Measurements from ENCODE around the gene GRAMD2B.
"Not testable (repeated sequence)": the region's sequence is repeated elsewhere in the genome, so short reads cannot be mapped to it uniquely, and the experiment has no call there.

The GRAMD2B gene, protein sequence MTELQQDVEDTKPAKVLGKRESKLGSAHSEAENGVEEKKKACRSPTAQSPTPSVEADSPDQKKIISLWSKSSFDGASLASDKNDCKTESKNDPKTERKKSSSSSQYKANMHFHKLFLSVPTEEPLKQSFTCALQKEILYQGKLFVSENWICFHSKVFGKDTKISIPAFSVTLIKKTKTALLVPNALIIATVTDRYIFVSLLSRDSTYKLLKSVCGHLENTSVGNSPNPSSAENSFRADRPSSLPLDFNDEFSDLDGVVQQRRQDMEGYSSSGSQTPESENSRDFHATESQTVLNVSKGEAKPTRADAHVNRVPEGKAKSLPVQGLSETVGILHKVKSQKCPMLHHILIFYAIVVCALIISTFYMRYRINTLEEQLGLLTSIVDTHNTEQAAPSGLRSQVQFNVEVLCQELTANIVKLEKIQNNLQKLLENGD

DNA sequence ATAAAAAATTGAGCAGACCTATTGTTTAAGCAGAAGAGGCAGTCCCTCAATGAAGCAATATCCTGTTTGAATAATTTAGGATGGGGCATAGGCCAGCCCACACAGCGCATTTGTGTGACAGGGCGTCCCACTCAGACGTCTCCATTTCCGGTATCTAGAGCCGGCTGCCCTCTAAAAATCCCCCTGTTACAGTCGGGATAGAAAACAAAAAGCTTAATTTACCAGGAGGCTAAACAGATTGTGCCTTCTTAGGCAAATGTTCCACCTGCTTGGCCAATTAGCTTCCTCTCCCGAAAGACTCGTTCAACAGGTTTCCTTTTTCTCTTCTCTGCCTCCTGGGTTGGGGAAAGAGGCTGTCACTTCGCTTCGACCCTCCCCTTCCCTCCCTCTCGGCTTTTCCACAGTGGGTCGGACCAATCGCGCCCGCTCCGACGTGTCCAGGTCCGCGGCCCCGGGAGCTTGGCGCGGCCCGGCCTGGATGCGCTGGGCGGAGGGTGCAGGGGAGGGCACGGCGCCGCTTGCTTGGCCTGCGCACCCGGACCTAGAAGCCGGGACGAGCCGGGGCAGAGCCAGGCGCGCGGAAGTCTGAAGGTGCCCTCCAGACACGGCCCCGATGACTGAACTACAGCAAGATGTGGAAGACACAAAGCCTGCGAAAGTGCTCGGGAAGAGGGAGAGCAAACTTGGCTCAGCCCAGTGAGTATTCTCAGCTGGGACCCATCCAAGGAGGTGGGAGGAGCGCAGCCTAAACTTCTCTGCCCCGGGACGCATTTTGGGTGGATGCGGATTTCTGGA lies at the start of gene GRAMD2B:
GRAMD2B (plus strand) TSS at position 416 of the 795 bp plus-strand sequence; CDS start at position 614, 198 bp downstream.
- peak; percentile 51 for DNase-seq (ENCODE audit: low read depth)

DNA sequence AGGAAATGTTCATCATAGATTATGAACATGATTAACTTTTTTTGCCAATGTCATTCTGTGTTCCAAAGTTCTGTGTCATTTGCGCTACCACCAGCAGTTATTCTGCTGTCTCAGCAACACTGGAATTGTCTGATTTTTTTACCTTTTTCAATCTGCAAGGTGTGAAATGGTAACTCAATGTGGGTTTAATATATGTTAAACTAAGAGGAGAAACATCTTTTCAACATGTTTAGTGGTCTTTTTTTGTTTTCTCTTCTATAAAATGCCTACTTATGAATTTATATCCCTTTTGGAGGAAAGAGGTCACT lies 49.1 kb upstream of the GRAMD2B start:
- no peak for DNase-seq (ENCODE audit: low read depth)

DNA sequence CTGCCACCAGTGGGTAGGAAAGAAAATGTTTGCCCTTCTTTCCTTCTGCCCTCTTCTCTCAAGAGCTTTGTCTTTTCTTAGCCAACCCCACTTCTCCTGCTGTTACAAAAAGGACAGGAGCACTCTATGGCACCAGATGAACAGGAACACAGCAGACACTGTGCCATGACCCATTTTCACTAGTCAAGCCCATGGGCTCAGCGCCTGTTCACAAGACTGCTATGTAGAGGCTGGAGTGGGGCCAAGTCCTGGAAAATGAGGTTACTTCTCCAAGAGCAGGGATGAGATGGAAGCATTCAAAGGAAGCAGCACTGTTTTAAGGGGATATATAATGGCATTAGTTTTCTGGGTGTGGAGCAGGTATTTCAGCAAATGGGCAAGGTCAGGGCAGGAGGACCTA lies 46.8 kb upstream of the GRAMD2B start:
- DNase-seq (ENCODE audit: low read depth) = no peak

DNA sequence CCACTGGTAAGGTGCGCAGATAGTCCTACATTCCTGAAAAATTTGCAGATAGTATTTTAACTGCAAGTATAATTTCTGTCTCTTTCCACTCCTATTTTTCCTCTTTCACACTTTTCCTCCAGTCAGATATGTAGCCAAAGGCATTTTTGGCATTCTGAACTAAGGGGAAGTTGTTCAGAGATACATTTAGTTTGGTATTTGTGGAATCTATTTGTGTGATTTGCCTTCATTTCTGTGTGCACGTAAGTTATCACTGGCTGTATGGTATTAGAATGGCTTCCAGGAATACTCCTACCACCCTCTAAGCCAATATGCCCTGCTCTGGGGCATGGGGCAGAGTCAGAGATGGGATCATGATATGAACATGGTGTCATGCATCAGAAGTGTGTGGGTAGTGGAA lies 45.8 kb upstream of the GRAMD2B start:
- DNase-seq (ENCODE audit: low read depth) = no peak

DNA sequence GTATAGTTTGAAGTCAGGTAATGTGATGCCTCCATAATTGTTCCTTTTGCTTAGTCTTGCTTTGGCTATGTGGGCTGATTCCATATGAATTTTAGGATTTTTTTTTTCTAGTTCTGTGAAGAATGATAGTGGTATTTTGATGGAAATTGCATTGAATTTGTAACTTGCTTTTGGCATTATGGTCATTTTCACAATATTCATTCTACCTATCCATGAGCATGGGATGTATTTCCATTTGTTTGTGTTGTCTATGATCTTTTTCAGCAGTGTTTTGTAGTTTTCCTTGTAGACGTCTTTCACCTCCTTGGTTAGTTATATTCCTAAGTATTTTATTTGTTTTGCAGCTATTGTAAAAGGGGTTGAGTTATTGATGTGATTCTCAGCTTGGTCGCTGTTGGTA lies 42.9 kb upstream of the GRAMD2B start:
- DNase-seq (ENCODE audit: low read depth) = not testable (repeated sequence)

DNA sequence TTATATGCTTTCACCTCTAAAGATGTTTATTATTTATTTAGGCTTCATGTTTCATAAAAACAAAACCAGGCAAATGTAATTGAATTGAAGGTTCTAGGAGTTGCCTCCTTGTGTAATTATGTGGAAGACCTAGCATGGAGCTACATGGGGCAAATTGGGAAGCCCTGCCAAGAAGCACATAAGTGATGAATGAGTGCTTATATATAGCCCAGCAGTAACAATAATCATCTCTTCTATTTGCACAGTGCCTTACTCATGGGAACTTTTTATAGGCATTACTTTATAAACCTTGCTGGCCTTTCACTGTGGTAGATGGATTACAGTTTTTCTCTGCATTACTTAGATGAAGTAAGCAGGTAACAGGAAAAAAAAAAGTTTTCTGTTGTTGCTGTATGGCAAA lies 40.0 kb upstream of the GRAMD2B start:
- no peak for DNase-seq (ENCODE audit: low read depth)

DNA sequence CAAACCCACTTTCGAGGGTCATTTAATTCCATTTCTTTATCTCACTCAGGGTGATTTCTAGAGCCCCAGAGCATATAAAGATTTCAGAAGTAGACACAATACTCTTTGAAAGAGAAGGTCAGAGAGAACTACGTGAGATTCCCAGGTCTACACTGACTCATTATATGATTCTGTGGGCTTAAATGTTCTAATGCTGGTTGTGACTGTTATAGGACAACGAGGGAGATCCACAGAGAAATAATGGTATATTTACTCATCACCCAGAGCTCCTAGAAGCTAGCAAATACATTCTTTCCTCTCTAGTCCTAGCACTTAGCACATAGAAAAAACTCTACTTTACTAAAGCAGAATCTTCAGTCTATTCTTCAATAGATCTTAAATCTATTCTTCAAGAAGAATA lies 39.4 kb upstream of the GRAMD2B start:
- no peak for DNase-seq (ENCODE audit: low read depth)

DNA sequence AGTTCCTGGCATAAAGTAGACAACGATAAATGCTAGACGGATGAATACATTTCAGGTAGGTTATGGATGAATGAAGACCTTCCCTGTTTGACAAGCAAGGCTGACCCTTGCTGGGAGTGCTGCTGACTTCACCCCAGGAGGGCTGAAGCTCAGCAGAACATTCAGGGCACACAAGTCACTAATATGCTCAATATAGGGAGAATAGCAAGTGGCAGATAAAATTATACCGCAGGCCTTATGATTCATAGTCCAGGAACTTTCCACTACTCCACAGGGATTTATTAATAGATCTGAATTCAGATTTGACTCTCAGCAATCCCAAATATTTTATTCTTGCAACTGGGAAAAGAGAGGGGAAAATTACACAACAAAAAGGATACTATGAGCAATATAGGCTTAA lies 38.2 kb upstream of the GRAMD2B start:
- DNase-seq (ENCODE audit: low read depth) = no peak

DNA sequence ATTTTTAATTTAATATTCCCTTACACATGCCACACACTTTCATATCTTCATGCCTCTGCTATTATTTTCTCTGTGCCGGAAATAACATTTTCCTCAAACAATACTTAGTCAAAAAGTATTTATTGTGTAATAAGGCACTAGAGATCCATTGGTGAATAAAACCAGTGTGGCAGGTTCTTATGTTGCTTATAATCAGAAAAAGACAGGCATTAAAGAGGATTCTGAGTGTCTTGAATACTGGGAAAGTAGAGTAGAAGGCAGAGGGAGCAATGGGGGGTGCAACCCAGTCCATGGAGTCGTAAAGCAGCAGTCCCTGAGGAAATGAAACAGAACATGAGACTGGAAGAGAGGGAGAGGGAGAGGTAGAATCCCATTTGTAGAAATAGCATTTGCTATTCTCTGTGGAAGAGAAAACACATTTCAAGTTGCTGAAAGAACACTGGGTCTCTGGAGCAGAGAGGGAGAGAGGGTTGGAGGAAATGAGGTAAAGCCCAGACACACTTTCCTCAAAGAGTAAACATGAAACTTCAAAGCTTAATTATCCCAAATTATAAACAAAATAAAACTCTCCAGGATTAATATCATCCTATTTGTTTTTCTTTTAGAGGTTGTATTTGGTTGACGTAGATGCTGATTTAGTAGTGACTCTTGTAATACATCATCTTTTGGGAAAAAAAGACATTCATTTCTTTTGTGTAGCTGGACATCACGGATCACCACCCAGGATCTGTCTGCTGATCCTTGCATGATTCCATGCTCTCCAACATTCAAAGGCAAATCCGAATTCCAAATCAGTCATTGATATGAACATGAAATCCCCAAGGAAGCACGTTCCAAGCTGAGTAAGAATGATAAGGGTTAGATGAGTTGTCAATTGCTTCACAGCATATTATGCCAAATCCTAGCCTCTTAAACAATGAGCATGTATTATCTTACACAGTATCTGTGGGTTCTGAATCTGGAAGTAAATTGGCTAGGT lies 37.4 kb upstream of the GRAMD2B start:
- DNase-seq (ENCODE audit: low read depth) = no peak

DNA sequence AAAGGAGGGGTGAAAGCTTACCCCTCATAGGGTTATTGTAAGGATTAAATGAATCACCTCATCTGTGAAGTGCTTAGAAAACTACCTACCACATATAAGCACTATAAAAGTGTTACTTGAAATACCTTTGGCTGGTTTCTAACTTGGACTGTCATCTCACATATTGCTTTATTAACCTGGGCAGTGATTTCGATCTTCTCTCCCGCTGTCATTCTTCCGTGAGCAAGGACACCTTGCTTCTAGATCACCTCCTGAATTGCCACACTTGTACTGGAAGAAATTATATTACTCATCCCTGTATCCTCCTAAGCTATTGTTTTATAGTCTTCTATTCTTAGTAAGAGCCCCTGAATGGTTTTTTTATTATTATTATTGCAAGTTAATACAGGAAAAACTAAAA lies 34.0 kb upstream of the GRAMD2B start:
- DNase-seq (ENCODE audit: low read depth) = no peak

DNA sequence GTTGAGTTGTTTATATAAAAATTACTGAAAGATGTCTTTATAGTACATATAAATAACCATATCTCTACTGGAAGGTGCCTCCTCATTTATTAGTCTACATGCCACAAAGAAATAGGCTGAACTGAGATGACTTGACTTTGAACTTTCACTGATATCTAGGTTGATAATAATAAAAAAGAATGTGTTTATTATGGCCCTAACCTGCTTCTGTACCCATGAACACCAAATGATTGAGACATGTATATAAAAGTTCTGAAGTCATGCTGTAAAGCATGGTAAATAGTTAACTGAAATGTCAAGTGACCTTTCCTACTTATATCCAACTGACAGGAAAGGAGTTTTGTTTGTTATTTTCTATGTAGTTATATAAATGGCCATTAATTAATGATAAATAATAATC lies 33.2 kb upstream of the GRAMD2B start:
- no peak for DNase-seq (ENCODE audit: low read depth)

DNA sequence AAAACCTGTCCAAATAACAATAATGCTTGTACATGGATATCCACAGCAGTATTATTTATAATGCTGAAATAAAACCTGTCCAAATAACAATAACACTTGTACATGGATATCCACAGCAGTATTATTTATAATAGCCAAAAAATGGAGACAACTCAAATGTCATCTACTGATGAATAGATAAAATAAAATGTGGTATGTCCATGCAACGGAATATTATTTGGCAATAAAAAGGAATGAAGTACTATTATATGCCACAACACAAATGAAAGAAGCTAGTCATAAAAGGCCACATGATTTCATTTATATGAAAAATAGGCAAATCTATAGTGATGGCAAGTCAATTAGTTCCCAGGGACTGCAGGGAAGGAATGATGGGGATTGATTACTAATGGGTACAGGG lies 31.8 kb upstream of the GRAMD2B start:
- DNase-seq (ENCODE audit: low read depth) = no peak

DNA sequence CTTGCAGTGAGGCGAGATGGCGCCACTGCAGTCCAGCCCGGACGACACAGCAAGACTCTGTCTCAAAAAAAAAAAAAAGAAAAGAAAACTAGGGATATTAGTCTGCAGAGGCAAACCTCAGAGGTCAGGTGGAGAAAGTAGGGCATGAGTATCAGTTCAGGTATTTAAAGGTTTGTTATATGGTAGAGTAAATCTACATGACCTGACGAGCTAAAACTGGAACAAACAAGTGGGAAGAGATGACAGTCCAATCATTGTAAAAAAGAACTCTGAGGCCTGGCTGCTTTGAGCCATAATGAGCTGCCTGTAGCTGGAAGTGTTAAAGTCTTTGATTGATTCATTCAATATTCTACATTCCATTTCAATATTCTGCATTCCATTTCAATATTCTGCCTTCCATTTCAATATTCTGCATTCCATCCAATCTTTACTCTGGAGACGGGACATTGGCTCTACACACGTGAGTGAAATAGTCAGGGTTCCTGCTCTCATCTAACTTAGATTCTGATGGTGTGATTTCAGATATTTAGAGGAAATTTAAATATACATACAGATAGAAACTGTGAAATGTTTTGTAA lies 28.9 kb upstream of the GRAMD2B start:
- no peak for DNase-seq (ENCODE audit: low read depth)

DNA sequence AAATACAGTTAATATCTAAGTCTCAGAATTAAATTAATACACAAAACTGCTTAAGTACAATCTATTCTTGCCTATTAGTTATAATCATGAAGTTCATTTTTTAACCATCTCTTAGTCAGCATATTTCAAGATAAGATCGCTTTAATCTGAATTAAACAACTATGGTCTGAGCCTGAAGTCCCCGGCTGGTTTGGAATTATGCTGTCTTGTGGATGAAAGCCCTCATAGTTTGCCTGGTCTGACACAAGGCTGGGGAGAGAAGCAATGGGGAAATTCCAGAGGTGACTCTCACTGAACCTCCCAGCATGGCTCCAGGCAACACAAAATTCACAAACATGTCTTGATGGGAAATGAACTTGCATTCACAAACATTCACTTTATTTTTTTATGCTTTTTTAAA lies 28.0 kb upstream of the GRAMD2B start:
- no peak for DNase-seq (ENCODE audit: low read depth)

DNA sequence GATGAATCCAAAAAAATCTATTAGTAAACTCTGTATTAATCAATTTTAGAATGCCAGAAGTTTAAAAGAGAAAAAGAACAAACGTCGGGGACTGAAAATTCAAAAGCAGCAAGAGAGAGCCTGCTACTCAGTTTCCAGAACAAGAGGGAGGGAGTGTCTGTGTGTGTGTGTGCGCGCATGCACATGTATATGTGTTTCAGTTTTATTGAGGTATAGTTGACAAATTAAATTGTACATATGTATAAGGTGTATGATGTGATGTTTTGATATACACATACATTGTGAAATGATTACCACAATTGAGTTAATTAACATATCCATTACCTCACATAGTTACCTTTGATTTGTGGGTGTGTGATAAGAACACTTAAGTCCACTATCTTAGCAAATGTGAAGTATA lies 27.6 kb upstream of the GRAMD2B start:
- DNase-seq (ENCODE audit: low read depth) = no peak

DNA sequence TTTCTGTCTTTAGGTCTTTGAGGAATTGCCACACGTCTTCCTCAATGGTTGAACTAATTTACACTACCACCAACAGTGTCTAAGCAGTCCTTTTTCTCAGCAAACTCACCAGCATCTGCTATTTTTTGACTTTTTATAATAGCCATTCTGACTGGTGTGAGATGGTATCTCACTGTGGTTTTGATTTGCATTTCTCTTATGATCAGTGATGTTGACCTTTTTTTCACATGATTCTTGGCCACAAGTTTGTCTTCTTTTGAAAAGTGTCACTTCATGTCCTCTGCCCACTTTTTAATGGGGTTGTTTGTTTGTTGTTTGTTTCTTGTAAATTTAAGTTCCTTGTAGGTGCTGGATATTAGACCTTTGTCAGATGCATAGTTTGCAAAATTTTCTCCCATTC lies 26.5 kb upstream of the GRAMD2B start:
- not testable (repeated sequence) for DNase-seq (ENCODE audit: low read depth)

DNA sequence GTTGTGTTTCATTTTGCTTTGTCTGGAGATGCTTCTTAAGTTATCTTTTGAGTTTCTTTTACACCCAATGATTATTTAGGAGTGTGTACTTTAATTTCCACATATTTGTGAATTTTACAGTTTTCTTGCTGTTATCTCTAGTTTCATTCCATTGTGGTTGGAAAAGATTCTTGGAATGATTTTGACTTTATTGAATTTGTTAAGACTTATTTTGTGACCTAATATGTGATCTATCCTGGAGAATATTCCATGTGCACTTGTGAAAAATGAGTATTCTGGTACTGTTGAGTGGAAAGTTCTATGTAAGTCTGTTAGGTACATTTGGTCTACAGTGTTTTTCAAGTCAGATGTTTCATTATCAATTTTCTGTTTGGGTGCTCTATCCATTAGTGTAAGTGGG lies 24.4 kb upstream of the GRAMD2B start:
- no peak for DNase-seq (ENCODE audit: low read depth)

DNA sequence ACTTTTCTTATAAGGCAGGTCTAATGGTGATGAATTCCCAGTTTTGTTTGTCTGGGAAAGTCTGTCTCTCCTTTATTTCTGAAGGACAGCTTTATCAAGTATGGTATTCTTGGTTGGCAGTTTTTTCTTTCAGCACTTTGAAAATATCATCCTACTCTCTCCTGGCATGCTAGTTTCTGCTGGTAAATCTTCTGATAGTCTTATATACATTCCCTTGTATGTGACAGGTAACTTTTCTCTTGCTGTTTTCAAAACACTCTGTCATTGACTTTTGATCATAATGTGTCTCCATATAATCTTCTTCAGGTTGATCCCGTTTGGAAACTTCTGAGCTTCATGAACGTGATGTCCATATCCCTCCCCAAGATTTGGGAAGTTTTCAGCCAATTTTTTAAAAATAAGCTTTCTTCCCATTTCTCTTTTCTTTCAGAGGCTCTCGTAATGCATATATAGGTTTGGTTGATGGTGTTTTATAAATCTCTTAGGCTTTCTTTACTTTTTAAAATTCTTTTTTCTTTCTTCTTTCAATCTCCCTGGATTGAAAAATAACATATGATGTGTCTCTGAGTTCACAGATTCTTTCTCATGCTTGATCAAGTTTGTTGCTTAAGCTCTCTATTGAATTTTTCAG lies 22.5 kb upstream of the GRAMD2B start:
- no peak for DNase-seq (ENCODE audit: low read depth)

DNA sequence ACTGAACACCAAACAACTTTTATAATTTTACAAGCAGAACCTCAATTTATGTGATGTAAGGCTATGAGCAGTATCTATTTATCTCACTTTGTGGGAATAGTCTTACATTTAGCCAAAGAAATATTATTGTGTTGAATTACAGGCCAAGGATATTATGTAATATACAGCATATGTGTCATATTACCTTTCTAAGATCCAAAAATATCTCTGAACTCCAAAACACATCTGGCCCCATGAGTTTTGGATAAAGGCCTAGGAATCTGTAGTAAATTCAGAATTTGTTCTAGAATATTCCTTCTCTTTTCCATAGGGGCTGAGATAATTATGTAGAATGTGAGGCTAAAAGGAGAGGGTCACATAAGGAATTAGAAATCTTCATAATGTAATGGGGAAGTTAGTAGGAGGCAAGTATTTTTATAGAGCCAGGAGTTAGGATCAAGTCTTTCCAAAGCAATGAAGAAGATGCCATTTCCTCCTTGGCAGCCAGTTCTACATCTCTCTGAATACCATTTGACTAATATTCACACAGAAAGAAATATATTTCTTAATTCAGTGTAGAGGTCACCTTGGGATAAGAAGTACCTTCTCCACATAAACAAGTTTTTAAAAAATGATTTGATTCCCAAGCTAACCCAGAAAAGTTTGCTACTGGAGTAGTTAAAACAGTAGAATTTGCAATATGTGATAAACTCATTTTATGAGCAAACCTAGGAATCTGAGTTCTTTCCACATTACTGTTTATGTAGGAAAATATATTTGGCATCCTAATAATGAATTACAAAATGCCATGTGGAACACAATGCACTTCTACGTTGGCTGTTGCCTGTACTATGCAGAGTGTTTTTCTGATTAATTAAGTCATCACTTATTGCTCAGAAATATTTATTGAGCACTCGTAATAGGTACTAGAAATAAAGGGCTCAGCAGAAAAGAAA lies 20.3 kb upstream of the GRAMD2B start:
- DNase-seq (ENCODE audit: low read depth) = no peak

DNA sequence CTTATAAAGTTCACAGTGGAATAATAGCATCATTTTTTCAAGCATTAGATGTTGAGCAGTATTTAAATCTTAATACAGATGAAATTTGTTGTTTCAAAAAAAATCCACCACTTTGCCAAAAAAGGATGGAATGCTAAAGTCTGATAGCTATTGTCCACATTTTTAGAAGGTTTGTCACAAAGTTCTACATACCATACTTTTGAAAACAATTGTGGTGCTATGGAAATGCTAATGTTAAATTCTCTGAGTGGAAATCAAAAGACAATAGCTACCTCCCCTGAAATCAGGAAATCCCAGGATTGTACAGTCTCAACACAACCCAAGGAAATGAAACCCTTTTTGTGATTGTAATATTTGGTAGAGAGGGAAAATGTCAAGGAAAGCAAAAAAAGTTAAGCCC lies 19.3 kb upstream of the GRAMD2B start:
- DNase-seq (ENCODE audit: low read depth) = no peak
